SU-DHL-6 (cell line): Measurements from ENCODE around the gene CTNNA2.

Experiments
- H2AFZ ChIP-seq: fragments of 200-600 bp; sonication (generic); 2 replicates; pipeline ENCODE4 v1.6.1; 2014; ENCODE audit warnings: low read depth, mild to moderate bottlenecking, moderate library complexity, mixed read lengths, antibody characterized with exemption, low read length; ENCODE audit not compliant: severe bottlenecking
- H3F3A ChIP-seq: fragments of 200-600 bp; shearing (Covaris generic); 2 replicates; pipeline ENCODE4 v1.6.0; 2016; ENCODE audit warnings: antibody characterized with exemption, mild to moderate bottlenecking; ENCODE audit not compliant: insufficient read depth
- H3K27ac ChIP-seq: fragments of 200-600 bp; sonication (generic); 2 replicates; pipeline ENCODE4 v1.5.1; 2016; ENCODE audit warnings: low read depth, mild to moderate bottlenecking, low read length, moderate library complexity, mixed read lengths
- H3K27me3 ChIP-seq: fragments of 200-600 bp; sonication (generic), shearing (Covaris generic); 2 replicates; pipeline ENCODE4 v1.6.0; 2014; ENCODE audit warnings: mild to moderate bottlenecking, low read length
- H3K36me3 ChIP-seq: fragments of 200-600 bp; sonication (generic); 2 replicates; pipeline ENCODE4 v1.6.1; 2014; ENCODE audit warnings: mild to moderate bottlenecking, low read length, mixed read lengths
- H3K4me2 ChIP-seq: fragments of 300-600, 200-600 bp; shearing (Covaris generic), sonication (generic); 2 replicates; pipeline ENCODE4 v1.6.0; 2014; ENCODE audit warnings: low read length, low read depth, mild to moderate bottlenecking; ENCODE audit not compliant: poor library complexity, severe bottlenecking
- H3K4me3 ChIP-seq: fragments of 200-600 bp; sonication (generic); 2 replicates; pipeline ENCODE4 v1.5.1; 2014; ENCODE audit warnings: antibody characterized with exemption, low read length, mild to moderate bottlenecking, mixed read lengths; ENCODE audit not compliant: insufficient read depth, poor library complexity, severe bottlenecking
- H3K79me2 ChIP-seq: fragments of 200-600 bp; sonication (generic); 2 replicates; pipeline ENCODE4 v1.6.1; 2014; ENCODE audit warnings: mild to moderate bottlenecking, low read length, moderate library complexity; ENCODE audit not compliant: insufficient read depth
- H3K9ac ChIP-seq: fragments of 200-600 bp; sonication (generic); 2 replicates; pipeline ENCODE4 v1.7.0; 2014; ENCODE audit warnings: mild to moderate bottlenecking, low read length
- H3K9me2 ChIP-seq: fragments of 200-600 bp; sonication (generic); replicated peaks from 2 replicates; pipeline ENCODE4 v1.6.1; 2014; ENCODE audit warnings: low read length; ENCODE audit not compliant: insufficient read depth
- H3K9me3 ChIP-seq: fragments of 200-600 bp; sonication (generic); 2 replicates; pipeline ENCODE4 v1.6.1; 2014; ENCODE audit warnings: low read length, mixed read lengths; ENCODE audit not compliant: insufficient read depth
- H4K20me1 ChIP-seq: fragments of 200-600 bp; sonication (generic); 2 replicates; pipeline ENCODE4 v1.6.1; 2014; ENCODE audit warnings: low read depth, mild to moderate bottlenecking, antibody characterized with exemption, low read length, moderate library complexity, mixed read lengths
- EZH2phosphoT487 ChIP-seq: fragments of 200-600 bp; sonication (generic), shearing (Covaris generic); conservative IDR thresholded peaks from 2 replicates; pipeline ENCODE4 v1.6.1; 2018; ENCODE audit warnings: mild to moderate bottlenecking, antibody characterized with exemption, low read length, moderate library complexity, mixed read lengths
- TF ChIP-seq, protein P1 (sequence below): fragments of 200-600 bp; sonication (generic); IDR thresholded peaks from one replicate; pipeline ENCODE4 v1.5.1; 2017; ENCODE audit warnings: antibody characterized with exemption, mild to moderate bottlenecking, low read length, moderate library complexity; ENCODE audit not compliant: insufficient read depth, poor library complexity, severe bottlenecking

Gene CTNNA2

DNA sequence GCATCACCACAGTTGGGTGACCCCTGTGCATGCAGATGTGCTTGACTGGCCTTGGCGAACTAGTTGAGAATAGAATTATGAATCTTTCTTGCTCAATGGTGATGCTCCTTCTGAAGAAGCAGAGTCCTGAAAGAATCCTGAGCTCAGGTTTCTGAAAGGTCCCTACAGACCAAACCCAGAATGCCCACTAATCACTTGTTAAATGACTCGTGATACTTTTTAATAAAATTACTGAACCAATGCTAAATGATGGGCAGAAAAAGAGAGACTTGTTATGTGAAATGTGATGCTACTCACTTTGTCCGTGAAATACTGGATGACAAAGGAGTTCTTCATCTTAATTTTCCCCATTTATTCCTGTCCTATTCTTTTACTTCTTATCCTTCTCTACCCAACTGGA lies 1055.2 kb downstream of the CTNNA2 start:
- no peaks in the 10 kb centered on the region for H3K36me3 ChIP-seq
- H3K4me2 ChIP-seq = no peak overlapping the region
- no peak overlapping the region for H3K9ac ChIP-seq
- H3K4me3 ChIP-seq = no peak overlapping the region
- H3K79me2 ChIP-seq = no peaks in the 10 kb centered on the region
- no peaks in the 10 kb centered on the region for H3K9me2 ChIP-seq
- no peak overlapping the region for H2AFZ ChIP-seq
- TF ChIP-seq, protein P1, sequence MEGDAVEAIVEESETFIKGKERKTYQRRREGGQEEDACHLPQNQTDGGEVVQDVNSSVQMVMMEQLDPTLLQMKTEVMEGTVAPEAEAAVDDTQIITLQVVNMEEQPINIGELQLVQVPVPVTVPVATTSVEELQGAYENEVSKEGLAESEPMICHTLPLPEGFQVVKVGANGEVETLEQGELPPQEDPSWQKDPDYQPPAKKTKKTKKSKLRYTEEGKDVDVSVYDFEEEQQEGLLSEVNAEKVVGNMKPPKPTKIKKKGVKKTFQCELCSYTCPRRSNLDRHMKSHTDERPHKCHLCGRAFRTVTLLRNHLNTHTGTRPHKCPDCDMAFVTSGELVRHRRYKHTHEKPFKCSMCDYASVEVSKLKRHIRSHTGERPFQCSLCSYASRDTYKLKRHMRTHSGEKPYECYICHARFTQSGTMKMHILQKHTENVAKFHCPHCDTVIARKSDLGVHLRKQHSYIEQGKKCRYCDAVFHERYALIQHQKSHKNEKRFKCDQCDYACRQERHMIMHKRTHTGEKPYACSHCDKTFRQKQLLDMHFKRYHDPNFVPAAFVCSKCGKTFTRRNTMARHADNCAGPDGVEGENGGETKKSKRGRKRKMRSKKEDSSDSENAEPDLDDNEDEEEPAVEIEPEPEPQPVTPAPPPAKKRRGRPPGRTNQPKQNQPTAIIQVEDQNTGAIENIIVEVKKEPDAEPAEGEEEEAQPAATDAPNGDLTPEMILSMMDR = no peak
- no peak for TF ChIP-seq EZH2phosphoT487
- H4K20me1 ChIP-seq = no peaks in the 10 kb centered on the region
- no peaks in the 10 kb centered on the region for H3K9me3 ChIP-seq
- no peaks in the 10 kb centered on the region for H3F3A ChIP-seq
- H3K27ac ChIP-seq = no peak overlapping the region
- H3K27me3 ChIP-seq = no peaks in the 10 kb centered on the region

DNA sequence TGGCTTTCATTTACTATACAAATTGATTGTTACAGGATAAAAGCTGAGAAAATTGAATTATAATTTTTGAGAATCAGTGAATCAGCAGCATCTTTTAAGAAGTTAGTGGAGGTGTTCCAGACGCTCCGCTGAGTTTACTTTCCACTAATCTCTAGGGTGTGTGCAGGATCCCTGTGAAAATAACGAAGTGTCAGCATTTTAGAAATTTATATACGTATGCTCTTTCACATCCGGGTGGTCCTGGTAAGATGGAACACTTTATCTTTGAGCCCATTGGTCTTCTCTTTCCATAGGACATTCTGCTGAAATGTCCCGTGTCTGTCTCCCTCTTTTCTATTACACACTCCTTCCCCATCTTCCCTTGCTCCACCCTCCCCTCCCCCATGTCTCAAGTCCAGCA lies 1060.3 kb downstream of the CTNNA2 start:
- Histone ChIP-seq H2AFZ (no peak overlapping the region), H3K9me2 (no peaks in the 10 kb centered on the region), H3K27me3 (no peaks in the 10 kb centered on the region), H4K20me1 (no peaks in the 10 kb centered on the region), H3K4me2 (no peak overlapping the region), H3K79me2 (no peaks in the 10 kb centered on the region), H3K9me3 (no peaks in the 10 kb centered on the region), H3K36me3 (no peaks in the 10 kb centered on the region), H3F3A (no peaks in the 10 kb centered on the region), H3K27ac (no peak overlapping the region), H3K9ac (no peak overlapping the region), H3K4me3 (no peak overlapping the region)
- no peak for TF ChIP-seq EZH2phosphoT487
- TF ChIP-seq, protein P1 = no peak

DNA sequence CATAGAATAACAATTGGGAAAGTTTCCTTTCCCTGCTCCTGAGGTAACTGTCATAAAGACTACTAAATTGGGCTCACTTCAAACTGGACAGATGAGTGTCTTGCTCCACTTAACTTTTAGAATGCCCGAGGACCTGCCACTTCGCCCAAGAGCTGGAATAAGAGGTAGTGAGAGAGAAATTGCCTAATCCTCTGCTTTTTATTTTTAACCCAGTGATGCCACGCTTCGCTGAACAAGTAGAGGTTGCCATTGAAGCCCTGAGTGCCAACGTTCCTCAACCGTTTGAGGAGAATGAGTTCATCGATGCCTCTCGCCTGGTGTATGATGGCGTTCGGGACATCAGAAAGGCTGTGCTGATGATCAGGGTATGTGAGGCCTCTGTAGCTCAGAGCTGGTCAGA lies 1061.1 kb downstream of the CTNNA2 start:
- H3K4me2 ChIP-seq = no peak overlapping the region
- H3K36me3 ChIP-seq = no peaks in the 10 kb centered on the region
- H3F3A ChIP-seq = no peaks in the 10 kb centered on the region
- H3K9ac ChIP-seq = no peak overlapping the region
- no peak overlapping the region for H3K27ac ChIP-seq
- TF ChIP-seq, protein P1 = no peak
- no peak for TF ChIP-seq EZH2phosphoT487
- H3K79me2 ChIP-seq = no peaks in the 10 kb centered on the region
- no peaks in the 10 kb centered on the region for H3K9me2 ChIP-seq
- H2AFZ ChIP-seq = no peak overlapping the region
- H3K27me3 ChIP-seq = no peaks in the 10 kb centered on the region
- no peaks in the 10 kb centered on the region for H4K20me1 ChIP-seq
- H3K9me3 ChIP-seq = no peaks in the 10 kb centered on the region
- no peak overlapping the region for H3K4me3 ChIP-seq
